Islet precursor cell (in vitro differentiated cells): ENCODE measurements around the gene KRTAP4-1.
"Not testable (repeated sequence)": the region's sequence is repeated elsewhere in the genome, so short reads cannot be mapped to it uniquely, and the experiment has no call there.

Source experiments
- DNase-seq: peaks from one replicate; pipeline ENCODE4 v3.0.0-alpha.2; 2018

KRTAP4-1 gene

DNA sequence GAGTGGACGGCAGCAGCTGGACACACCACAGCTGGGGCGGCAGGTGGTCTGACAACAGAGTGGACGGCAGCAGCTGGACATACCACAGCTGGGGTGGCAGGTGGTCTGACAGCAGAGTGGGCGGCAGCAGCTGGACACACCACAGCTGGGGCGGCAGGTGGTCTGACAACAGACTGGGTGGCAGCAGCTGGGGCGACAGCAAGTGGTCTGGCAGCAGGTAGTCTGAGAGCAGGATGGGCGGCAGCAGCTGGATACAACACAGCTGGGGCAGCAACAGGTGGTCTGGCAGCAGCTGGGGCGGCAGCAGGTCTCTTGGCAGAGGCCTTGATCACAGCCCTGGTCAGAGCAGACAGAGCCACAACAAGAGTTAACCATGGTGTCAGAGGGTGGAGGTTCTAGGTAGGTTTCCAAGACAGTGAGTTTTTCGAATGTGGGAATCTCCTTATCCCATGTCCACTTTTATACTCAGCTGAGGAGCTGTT is at the start of gene KRTAP4-1:
TSS of gene KRTAP4-1 (minus strand) at position 432 of the 482 bp plus-strand sequence. CDS start at position 375, 57 bp downstream.
- no peak for DNase-seq

DNA sequence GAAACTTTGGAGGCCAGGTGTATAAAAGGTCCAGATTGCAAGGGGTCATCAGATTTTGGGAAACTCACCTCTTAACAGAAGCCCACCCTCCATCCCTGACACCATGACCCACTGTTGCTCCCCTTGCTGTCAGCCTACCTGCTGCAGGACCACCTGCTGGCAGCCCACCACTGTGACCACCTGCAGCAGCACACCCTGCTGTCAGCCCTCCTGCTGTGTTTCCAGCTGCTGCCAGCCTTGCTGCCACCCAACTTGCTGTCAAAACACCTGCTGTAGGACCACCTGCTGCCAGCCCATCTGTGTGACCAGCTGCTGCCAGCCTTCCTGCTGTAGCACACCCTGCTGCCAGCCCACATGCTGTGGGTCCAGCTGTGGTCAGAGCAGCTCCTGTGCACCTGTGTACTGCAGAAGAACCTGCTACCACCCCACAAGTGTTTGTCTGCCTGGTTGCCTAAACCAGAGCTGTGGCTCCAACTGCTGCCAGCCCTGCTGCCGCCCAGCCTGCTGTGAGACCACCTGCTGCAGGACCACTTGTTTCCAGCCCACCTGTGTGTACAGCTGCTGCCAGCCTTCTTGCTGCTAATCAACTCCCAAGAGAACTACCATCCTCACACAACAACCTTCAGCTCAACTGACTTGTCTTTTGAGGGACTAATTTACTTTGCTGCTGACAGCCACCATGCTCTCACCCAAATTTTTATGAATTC is 47.8 kb upstream of the KRTAP4-1 start, which contains the start of gene KRTAP9-3:
TSS of gene KRTAP9-3 (plus strand) at position 51 of the 707 bp plus-strand sequence. CDS start at position 104, 53 bp downstream.
- DNase-seq, result not testable (repeated sequence)

DNA sequence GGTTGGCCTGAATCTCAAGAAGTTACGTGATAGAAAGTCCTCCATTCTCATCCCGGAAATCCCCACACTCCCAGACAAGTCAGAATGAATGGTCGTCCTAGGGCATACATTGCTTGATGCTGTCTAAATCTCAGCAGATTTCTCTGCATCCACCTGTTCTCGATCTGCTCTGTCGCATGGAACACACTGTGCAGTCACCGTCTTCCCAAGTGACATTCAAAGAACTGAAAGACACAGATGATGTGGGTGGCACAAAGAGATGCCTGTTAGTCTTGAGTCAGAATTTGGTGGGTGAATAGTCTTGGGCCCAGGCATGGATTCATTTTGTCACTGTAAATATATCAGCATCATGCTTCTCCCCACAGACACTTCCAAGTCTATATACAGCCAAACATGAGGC is 47.0 kb upstream of the KRTAP4-1 start:
- no peak for DNase-seq

DNA sequence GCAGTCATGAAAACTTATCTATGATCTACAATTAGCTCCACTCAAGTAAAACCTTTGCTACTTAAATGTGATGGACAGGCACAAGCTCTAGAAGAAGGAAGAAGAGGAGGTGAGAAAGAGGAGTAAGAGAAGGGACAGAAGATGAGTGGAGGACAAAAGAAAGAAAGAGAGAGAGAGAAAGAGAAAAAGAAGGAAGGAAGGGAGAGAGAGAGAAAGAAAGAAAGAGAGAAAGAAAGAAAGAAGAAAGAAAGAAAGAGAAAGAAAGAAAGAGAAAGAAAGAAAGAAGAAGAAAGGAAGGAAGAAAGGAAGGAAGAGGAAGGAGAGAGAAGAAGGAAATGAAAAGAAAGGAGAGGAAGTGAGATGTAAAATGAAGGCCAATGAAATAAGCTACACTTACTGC is 45.4 kb upstream of the KRTAP4-1 start:
- no peak for DNase-seq

DNA sequence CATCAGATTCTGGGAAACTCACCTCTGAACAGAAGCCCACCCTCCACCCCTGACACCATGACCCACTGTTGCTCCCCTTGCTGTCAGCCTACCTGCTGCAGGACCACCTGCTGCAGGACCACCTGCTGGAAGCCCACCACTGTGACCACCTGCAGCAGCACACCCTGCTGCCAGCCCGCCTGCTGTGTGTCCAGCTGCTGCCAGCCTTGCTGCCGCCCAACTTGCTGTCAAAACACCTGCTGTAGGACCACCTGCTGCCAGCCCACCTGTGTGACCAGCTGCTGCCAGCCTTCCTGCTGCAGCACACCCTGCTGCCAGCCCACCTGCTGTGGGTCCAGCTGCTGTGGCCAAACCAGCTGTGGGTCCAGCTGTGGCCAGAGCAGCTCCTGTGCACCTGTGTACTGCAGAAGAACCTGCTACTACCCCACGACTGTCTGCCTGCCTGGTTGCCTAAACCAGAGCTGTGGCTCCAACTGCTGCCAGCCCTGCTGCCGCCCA is 41.9 kb upstream of the KRTAP4-1 start, which contains the start of gene KRTAP9-2:
TSS of gene KRTAP9-2 (plus strand) at position 51 of the 498 bp plus-strand sequence. CDS start at position 58, 7 bp downstream.
- not testable (repeated sequence) for DNase-seq

DNA sequence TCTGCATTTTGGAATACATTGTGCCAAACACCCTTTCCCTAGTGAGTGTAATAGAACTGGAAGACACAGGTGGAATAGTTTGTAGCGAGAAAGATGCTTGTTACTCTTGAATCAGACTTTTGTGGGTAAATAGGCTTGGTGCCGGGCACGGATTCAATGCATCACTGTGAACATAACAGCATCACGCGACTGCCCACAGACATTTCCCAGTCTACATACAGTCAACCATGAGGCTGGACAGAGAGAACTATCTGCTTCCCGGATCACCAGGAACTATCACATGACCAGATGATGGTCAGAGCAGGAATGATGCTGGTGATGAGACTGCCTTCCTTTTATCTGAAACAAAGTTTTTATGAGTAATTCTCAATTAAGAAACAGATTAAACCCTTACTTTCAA is 41.3 kb upstream of the KRTAP4-1 start:
- no peak for DNase-seq

DNA sequence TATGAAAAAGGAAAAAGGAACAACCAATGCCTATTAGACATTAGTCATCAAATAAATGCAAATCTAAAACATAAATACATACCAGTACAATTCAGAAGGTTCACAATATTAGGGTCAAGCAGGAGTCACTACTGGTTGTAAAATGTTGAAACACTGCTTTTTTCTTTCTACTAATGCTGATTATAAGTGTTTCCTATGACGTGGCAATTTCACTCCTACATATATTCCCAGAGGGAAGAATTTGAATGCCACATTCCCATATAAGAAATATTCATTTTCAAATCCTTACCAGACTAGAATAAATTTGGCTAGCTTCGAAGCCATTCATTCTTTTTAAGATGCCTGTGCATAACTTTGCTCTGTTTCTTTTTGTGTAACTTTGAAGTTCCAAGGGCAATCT is 39.1 kb upstream of the KRTAP4-1 start:
- DNase-seq, result no peak

DNA sequence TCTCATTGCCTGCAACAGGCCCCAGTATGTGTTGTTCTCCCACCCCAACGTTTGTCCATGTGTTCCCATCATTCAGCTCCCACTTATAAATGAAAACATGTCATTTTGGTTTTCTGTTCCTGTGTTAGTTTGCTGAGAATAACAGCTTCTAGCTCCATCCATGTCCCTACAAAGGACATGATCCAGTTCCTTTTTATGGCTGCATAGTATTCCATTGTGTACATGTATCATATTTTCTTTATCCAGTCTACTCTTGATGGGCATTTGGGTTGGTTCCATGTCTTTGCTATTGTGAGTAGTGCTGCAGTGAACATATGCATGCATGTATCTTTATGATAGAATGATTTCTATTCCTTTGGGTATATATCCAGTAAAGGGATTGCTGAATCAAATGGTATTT is 31.0 kb upstream of the KRTAP4-1 start:
- DNase-seq, result no peak

DNA sequence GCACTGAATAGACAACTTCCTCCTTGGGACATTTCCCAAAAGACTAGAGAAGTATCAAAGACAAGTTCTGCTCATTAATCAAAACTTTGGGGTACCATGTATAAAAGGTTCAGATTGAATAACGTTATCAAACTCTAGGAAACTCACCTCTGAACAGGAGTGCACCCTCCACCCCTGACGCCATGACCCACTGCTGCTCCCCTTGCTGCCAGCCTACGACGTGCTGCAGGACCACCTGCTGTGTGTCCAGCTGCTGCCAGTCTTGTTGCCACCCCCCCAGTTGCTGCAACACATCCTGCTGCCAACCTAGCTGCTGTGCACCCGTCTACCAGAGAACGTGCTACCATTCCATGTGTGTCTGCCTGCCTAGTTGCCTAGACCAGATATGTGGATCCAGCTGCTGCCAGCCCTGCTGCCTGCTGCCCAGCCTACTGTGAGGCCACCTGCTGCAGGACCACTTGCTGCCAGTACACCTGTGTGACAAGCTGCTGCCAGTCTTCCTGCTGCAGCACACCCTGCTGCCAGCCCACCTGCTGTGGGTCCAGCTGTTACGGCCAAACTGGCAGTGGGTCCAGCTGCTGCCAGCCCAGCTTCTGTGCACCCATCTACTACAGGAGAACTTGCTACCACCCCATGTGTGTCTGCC is 27.9 kb upstream of the KRTAP4-1 start:
- no peak for DNase-seq

DNA sequence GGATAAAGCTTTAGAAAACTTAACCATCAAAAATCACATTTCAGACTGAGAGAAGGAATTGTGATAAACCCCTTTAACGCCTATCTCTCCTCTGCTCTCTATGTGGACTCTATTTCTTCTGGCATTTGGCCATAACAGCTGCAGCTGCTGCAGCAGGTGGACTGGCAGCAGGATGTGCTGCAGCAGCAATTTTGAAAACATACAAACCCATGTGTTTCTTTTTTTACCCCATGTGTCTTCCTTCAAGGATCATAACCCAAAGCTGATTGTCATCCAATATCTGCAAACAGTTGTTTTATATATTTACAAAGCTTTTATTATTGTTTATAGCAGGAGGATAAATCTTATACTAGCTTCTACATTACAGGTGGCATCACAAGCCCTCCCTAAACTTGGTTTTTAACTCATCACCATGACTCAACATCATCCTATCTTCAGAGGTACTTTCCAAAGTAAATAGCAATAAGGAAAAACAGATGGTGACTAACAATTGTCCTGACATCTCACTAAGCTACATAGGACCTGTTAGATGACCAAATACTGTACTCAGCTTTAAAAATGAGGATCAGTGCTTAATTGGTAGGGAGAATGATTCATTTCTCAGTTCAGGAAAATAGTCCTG is 27.2 kb upstream of the KRTAP4-1 start:
- no peak for DNase-seq

DNA sequence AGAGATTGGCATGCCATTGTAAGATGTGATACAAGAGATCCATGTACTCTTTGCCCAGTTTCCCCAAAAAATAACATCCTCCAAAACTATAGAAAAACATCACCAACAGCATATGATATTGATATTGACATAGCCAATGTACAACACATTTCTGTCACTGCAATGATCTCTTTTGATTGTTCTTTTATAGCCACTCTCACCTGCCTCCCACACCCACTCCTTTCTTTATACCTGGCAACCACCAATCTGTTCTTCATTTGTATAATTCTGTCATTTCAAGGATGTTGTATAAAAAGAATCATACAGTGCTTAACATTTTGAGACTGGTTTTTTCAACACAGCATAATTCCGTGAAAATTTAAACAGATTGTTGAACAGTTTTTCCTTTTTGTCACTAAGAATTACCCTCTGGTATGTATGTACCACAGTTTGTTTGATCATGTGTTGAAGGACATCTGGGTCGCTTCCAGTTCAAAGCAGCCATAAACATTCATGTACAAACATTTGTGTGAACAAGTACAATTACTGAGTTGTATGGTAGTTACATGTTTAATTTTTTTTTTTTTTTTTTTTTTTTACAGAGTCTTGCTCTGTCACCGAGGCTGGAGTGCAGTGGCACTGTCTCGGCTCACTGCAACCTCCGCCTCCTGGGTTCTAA is 14.8 kb upstream of the KRTAP4-1 start:
- DNase-seq, result no peak

DNA sequence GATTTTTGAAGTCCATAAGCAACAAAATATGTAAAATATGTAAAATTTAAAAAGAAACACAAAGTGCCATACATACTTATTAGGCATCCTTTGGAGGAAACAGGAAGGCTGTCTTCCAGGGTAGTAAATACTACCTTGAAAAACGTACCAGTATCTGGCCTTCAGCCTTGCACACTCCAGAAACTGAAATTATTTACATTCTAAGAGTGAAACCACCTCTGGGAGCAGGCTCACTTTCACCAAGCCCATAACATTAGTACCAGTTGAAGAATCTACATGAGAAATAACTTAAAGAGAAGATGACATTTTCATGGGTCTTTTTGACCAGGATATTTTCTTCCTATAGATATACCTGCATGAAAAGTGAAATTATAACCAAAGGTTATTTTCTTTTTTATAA is 11.4 kb upstream of the KRTAP4-1 start:
- no peak for DNase-seq

DNA sequence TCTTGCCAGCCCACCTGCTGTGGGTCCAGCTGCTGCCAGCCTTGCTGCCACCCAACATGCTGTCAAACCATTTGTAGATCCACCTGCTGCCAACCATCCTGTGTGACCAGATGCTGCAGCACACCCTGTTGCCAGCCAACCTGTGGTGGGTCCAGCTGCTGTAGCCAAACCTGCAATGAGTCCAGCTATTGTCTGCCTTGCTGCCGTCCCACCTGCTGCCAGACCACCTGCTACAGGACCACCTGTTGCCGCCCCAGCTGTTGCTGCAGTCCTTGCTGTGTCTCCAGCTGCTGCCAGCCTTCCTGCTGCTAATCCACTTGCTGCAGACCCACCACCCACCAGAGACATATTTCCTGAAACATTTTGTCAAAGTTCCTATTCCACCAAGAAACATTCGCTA is 5.6 kb upstream of the KRTAP4-1 start:
- DNase-seq, result peak; percentile 50

DNA sequence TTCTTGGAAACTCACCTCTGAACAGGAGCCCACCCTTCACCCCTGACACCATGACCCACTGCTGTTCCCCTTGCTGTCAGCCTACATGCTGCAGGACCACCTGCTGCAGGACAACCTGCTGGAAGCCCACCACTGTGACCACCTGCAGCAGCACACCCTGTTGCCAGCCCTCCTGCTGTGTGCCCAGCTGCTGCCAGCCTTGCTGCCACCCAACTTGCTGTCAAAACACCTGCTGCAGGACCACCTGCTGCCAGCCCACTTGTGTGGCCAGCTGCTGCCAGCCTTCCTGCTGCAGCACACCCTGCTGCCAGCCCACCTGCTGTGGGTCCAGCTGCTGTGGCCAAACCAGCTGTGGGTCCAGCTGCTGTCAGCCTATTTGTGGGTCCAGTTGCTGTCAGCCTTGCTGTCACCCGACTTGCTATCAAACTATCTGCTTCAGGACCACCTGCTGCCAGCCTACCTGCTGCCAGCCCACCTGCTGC is 5.2 kb upstream of the KRTAP4-1 start, which contains the start of gene KRTAP9-1:
TSS of gene KRTAP9-1 (plus strand) at position 51 of the 482 bp plus-strand sequence. CDS start at position 51, 0 bp downstream.
- not testable (repeated sequence) for DNase-seq

DNA sequence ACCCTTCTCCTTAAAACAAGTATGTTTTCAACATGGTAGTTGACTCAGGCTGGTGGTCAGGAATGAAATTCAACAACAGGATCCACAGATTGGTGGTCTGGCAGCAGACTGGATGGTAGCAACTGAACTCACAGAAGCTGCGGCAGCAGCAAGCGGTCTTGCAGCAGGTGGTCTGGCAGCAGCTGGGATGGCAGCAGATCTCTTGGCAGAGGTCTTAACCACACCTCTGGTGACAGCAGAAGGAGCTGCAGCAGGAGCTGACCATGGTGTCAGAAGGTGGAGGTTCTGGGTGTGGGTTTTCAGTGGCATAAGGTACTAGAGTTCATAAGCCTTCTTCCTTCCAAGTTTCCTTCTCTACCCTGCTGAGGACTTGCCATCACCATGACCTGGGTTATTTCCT is 2.2 kb upstream of the KRTAP4-1 start:
- DNase-seq, result no peak

DNA sequence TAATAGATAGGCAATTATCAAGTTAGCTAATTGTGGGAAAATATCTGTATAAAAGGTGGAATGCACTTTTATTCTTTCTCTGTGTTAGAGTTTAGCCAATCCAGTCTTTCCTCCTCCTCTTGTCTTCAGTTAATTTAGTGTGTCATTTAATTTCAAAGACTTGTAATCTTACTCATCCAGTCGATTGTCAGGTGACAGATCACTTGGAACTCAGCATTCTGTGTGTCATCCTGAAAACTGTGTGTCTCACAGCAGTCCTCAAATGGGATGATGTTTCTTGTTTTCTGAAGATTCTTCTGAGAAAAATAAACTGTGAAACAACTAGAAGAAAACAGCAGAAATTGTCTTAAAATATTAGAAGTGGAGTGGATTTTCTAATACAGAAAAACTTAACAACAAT is 290 bp upstream of the KRTAP4-1 start:
- no peak for DNase-seq

DNA sequence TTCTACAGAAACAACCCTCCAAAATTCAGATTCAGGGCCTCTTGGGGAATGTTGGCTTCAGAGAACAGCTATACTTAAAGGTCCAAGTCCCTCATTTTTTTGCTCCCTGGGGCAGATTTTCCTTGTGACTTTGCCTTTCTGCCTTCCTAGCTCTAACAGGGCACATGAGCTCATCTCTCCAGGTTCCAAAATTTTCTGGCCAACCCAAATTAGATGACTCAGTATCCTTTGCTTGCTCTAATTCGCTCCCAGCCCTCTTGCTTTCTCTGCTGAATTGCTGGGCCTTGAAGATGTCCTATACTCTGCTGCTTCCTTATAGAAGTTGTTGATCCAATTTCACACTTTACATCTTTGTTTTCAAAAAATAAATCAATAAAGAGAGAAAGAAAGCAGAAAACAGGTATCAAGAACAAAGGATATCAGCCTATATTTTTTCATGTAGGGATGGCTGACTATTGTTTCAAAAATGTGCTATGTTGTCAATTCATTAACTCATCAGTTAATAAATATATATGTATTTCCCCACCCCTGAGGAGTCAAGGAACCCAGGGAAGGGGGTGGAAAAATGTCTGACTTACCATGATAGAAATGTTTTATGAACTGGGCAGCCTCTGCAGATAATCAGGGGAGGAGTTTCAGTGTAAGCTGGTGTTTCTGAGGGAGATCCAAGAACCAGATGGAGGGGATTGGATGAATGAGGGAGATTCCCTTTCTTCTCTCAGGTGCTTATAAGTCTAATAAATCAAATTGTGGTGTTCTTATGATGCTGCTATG is 5.7 kb downstream of the KRTAP4-1 start:
- no peak for DNase-seq

DNA sequence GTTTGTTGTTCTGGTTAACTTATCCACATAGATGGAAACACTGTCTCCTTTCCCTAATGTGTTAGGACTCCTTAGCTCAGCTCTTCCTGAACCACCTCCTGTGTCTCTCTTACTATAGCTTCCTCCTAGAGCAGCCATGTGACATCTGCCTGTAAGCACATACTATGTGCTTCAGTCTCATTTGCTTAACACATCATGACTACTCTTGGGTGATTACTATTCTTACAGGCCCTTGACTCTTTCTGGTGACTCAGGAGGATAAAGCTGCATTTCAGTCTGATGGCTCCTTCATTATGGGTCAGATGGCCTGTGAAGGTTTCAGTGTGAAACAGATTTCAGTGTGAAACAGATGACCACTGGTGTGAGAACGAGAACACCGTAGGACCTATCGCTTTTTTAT is 6.4 kb downstream of the KRTAP4-1 start:
- no peak for DNase-seq

DNA sequence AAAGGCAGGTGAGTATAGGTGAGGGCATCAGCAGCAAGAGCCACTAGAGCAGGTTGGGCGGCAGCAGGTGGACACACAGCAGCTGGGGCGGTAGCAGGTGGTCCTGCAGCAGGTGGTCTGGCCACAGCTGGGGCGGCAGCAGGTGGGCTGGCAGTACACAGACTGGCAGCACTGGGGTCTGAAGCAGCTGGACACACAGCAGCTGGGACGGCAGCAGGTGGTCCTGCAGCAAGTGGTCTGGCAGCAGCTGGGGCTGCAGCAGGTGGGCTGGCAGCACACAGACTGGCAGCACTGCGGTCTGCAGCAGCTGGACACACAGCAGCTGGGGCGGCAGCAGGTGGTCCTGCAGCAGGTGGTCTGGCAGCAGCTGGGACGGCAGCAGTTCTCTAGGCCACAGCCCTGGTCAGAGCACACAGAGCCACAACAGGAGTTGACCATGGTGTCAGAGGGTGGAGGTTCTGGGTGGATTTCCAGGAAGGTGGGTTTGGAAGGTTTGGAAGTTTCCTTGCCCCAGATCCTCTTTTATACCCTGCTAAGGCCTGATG is 6.9 kb downstream of the KRTAP4-1 start, which contains the start of gene KRTAP4-2:
TSS of gene KRTAP4-2 (minus strand) at position 495 of the 545 bp plus-strand sequence. CDS start at position 438, 57 bp downstream.
- no peak for DNase-seq

DNA sequence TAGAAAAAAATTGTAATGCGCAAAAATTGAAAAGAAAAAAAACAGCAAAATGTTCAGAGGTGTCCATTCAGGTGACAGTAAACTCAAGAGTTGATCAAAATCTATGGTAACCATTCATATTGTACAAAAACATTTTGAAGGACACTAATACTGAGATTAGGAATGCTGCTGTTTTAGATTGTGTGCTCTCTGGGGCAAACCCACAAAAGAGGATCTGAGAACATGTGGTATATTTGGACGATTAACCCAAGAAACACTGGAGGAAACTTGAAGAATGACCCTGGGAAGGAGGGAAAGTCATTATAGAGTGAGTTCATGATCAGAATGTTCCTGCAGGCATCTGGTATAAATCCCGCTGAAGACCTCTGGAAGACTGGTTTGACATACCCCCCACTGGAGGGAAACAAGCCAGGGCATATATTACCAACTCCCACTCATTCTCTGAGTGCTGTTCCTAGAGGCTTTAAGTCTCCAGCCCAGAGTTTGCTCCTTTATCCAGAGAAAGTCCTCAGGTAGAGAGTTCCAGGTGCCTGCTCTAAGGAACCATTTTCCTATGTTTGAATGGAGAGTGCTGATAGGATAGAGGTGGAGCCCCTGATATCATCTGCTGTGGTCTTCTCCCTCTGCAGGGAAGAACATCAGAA is 7.8 kb downstream of the KRTAP4-1 start:
- DNase-seq, result no peak

DNA sequence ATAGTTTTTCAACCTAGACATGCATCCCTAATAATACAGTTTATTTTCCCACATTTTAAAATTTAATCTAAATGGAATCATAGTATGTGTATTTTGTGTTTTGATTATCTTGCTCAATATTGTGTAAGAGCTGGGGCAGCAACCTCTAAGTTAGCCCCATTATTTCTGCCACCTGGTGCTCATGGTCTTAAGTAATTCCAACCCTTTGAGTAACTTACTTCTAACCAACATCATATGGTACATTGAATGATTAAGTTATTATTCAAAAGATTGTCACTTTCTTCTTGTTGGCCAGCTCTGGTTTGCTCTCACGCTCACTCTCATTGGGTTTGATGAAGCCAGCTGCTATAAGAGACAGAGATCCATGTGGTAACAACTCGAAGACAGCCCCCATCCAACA is 12.8 kb downstream of the KRTAP4-1 start:
- DNase-seq, result no peak
